Kidney glomerular epithelial cell (primary cell): ENCODE results near the gene TARS3.
A peak's percentile ranks its signal among the peaks of the same experiment; 100 is the strongest.
"Not testable (repeated sequence)": the region's sequence is repeated elsewhere in the genome, so short reads cannot be mapped to it uniquely, and the experiment has no call there.

ENCODE experiments used
- DNase-seq: peaks from one replicate; lab custom pipeline; 2025; lab: John Stamatoyannopoulos, UW

TARS3 gene

GRCh38 chr15:101723874-101724674, at the start of gene TARS3:
TARS3 (minus strand) TSS chr15:101724473; CDS start chr15:101724387, 86 bp downstream.
- DNase-seq, result peak; percentile 64

- DNase-seq, result no peak
Measured at GRCh38 chr15:101773496-101774100, 49.3 kb upstream of the TARS3 start.

- DNase-seq, result no peak
Measured at GRCh38 chr15:101772921-101773320, 48.6 kb upstream of the TARS3 start.

- not testable (repeated sequence) for DNase-seq
Measured at GRCh38 chr15:101767083-101767640, 42.9 kb upstream of the TARS3 start.

- DNase-seq, result no peak
Measured at GRCh38 chr15:101765772-101766456, 41.6 kb upstream of the TARS3 start.

- not testable (repeated sequence) for DNase-seq
Measured at GRCh38 chr15:101765340-101765671, 41.0 kb upstream of the TARS3 start.

- DNase-seq, result peak; percentile 30
Measured at GRCh38 chr15:101764669-101765339, 40.5 kb upstream of the TARS3 start.

- DNase-seq, result not testable (repeated sequence)
Measured at GRCh38 chr15:101746716-101747082, 22.4 kb upstream of the TARS3 start.

- not testable (repeated sequence) for DNase-seq
Measured at GRCh38 chr15:101734837-101735236, 10.6 kb upstream of the TARS3 start.

GRCh38 chr15:101733545-101733944, 9.3 kb upstream of the TARS3 start:
- no peak for DNase-seq

- no peak for DNase-seq
Measured at GRCh38 chr15:101732772-101733171, 8.5 kb upstream of the TARS3 start.

- DNase-seq, result no peak
Measured at GRCh38 chr15:101731746-101732145, 7.5 kb upstream of the TARS3 start.

- DNase-seq, result no peak
Measured at GRCh38 chr15:101727186-101727585, 2.9 kb upstream of the TARS3 start.

GRCh38 chr15:101725073-101725472, 800 bp upstream of the TARS3 start:
- no peak for DNase-seq

GRCh38 chr15:101724675-101725005, 367 bp upstream of the TARS3 start:
- DNase-seq, result no peak

GRCh38 chr15:101723171-101723873, 951 bp downstream of the TARS3 start:
- DNase-seq, result peak; percentile 67

- no peak for DNase-seq
Measured at GRCh38 chr15:101718896-101719295, 5.4 kb downstream of the TARS3 start.

- DNase-seq, result no peak
Measured at GRCh38 chr15:101712078-101712477, 12.2 kb downstream of the TARS3 start.

- peak; percentile 75 for DNase-seq
Measured at GRCh38 chr15:101710806-101711205, 13.5 kb downstream of the TARS3 start.

GRCh38 chr15:101709466-101709865, 14.8 kb downstream of the TARS3 start:
- DNase-seq, result no peak

- DNase-seq, result no peak
Measured at GRCh38 chr15:101707983-101708382, 16.3 kb downstream of the TARS3 start.

- DNase-seq, result no peak
Measured at GRCh38 chr15:101702077-101702476, 22.2 kb downstream of the TARS3 start.
